ENCODE results near the gene FMNL1.
A peak's percentile ranks its signal among the peaks of the same experiment; 100 is the strongest.

Gene FMNL1

GRCh38 chr17:45225964-45226530, 4.4 kb downstream of the FMNL1 start:
- DNase-seq (ENCODE audit: extremely low spot score): peak; percentile 89

GRCh38 chr17:45226576-45226975, 4.9 kb downstream of the FMNL1 start:
- ChIA-PET CTCF (interaction anchor here (1.3 to 6.0 kb wide), 6 partner anchors 9 to 91 kb away, joined by 4 to 56 read pairs (median 9); partner anchors contain the start of gene ACBD4), POLR2A (interaction anchor here (0.6 to 1.5 kb wide), 2 partner anchors 75 to 78 kb away, joined by 3 to 13 read pairs; partner anchors contain the start of gene HEXIM1)
- no peak for DNase-seq (ENCODE audit: extremely low spot score)
- TF ChIP-seq CTCF (IDR thresholded peaks at IDR 0.05; ENCODE audit: control extremely low read depth, extremely low read depth, low read depth, missing control alignments): no peak

More at GRCh38 chr17:45225964-45226530, 4.4 kb downstream of the FMNL1 start:
- CTCF ChIA-PET: interaction anchor here (1.2 to 6.0 kb wide), 8 partner anchors 10 to 90 kb away, joined by 3 to 56 read pairs (median 5); partner anchors contain the start of gene ACBD4
- no peak for TF ChIP-seq CTCF (IDR thresholded peaks at IDR 0.05; ENCODE audit: control extremely low read depth, extremely low read depth, low read depth, missing control alignments)
- POLR2A ChIA-PET: interaction anchor here (0.6 to 1.5 kb wide), 2 partner anchors 74 to 77 kb away, joined by 3 to 13 read pairs; partner anchors contain the start of gene HEXIM1

GRCh38 chr17:45227101-45227925, 5.6 kb downstream of the FMNL1 start:
- no peak for TF ChIP-seq CTCF (IDR thresholded peaks at IDR 0.05; ENCODE audit: control extremely low read depth, extremely low read depth, low read depth, missing control alignments)
- peak; percentile 66 for DNase-seq (ENCODE audit: extremely low spot score)
- ChIA-PET CTCF (interaction anchor here (0.7 to 13.0 kb wide), 11 partner anchors 9 to 201 kb away, joined by 3 to 309 read pairs (median 6); partner anchors contain the start of genes ACBD4 and FMNL1), POLR2A (interaction anchor here (0.6 to 5.3 kb wide), 4 partner anchors 72 to 276 kb away, joined by 8 to 31 read pairs (median 10); partner anchors contain the start of gene HEXIM1)

GRCh38 chr17:45227926-45228762, 6.5 kb downstream of the FMNL1 start:
- TF ChIP-seq CTCF (IDR thresholded peaks at IDR 0.05; ENCODE audit: control extremely low read depth, extremely low read depth, low read depth, missing control alignments): no peak
- DNase-seq (ENCODE audit: extremely low spot score): no peak
- ChIA-PET CTCF (interaction anchor here (0.7 to 13.0 kb wide), 11 partner anchors 8 to 200 kb away, joined by 3 to 309 read pairs (median 6); partner anchors contain the start of genes ACBD4 and FMNL1), POLR2A (interaction anchor here (0.6 to 5.3 kb wide), 7 partner anchors 67 to 277 kb away, joined by 3 to 31 read pairs (median 8); partner anchors contain the start of genes HEXIM1 and HEXIM2)

GRCh38 chr17:45228763-45229539, 7.3 kb downstream of the FMNL1 start:
- peak; percentile 86 for DNase-seq (ENCODE audit: extremely low spot score)
- CTCF ChIA-PET: interaction anchor here (0.7 to 13.0 kb wide), 13 partner anchors 10 to 200 kb away, joined by 3 to 309 read pairs (median 4); partner anchors contain the start of genes ACBD4 and FMNL1
- TF ChIP-seq CTCF (IDR thresholded peaks at IDR 0.05; ENCODE audit: control extremely low read depth, extremely low read depth, low read depth, missing control alignments): no peak
- POLR2A ChIA-PET: interaction anchor here (0.9 to 5.3 kb wide), 6 partner anchors 8 to 89 kb away, joined by 3 to 31 read pairs (median 5); partner anchors contain the start of genes HEXIM1 and HEXIM2
